PC-9 (cell line): Measurements from ENCODE around the gene SEC23B. TPM values are rescaled to one million over a fixed set of nuclear protein-coding genes. Genes with fewer than 3 reads are reported as not detected.

Source experiments
- BruUV-seq: library from RNA; stranded (reverse); fragments of 400-500 nt; replicated peaks from 2 replicates; lab custom pipeline; 2021; lab: Mats Ljungman, UMichigan
- CTCF ChIA-PET: fragments of 300-600 bp; sonication (Branson Sonifier 250); formaldehyde crosslinking; loops from one replicate; lab custom pipeline; 2022; ENCODE audit warnings: antibody characterized with exemption; lab: Charles Lee
- POLR2A ChIA-PET: fragments of 300-600 bp; sonication (Branson Sonifier 250); formaldehyde crosslinking; loops from one replicate; lab custom pipeline; 2022; ENCODE audit warnings: antibody characterized with exemption; ENCODE audit not compliant: unreplicated experiment; lab: Charles Lee
- DNase-seq, 2 experiments: peaks; one replicate each; pipeline versions ENCODE4 v3.0.0 to v3.0.0-alpha.2; 2015 to 2022; ENCODE audit warnings: mixed read lengths in 1 of 2
- H2AFZ ChIP-seq: fragments of 200-600 bp; sonication (generic); 2 replicates; pipeline ENCODE4 v1.8.1; 2017; ENCODE audit warnings: antibody characterized with exemption
- H3F3A ChIP-seq: fragments of 200-600 bp; sonication (generic); 2 replicates; pipeline ENCODE4 v1.8.1; 2017; ENCODE audit warnings: antibody characterized with exemption, mild to moderate bottlenecking, low read depth; ENCODE audit not compliant: insufficient read depth
- H3K27ac ChIP-seq: fragments of 200-600 bp; sonication (generic); 2 replicates; pipeline ENCODE4 v1.6.1; 2016; ENCODE audit warnings: mixed run types
- H3K27me3 ChIP-seq: fragments of 200-600 bp; sonication (generic); 2 replicates; pipeline ENCODE4 v1.6.1; 2016; ENCODE audit warnings: low read depth, mixed run types; ENCODE audit not compliant: insufficient read depth
- H3K36me3 ChIP-seq: fragments of 200-600 bp; sonication (generic); 2 replicates; pipeline ENCODE4 v1.6.1; 2016; ENCODE audit warnings: low read depth, mixed run types
- H3K4me1 ChIP-seq: fragments of 200-600 bp; sonication (generic); replicated peaks from 2 replicates; pipeline ENCODE4 v1.6.1; 2016; ENCODE audit warnings: mixed run types; ENCODE audit not compliant: insufficient read depth
- H3K4me2 ChIP-seq: fragments of 200-600 bp; sonication (generic); 2 replicates; pipeline ENCODE4 v1.6.1; 2017; ENCODE audit warnings: mixed run types
- H3K4me3 ChIP-seq: fragments of 200-600 bp; sonication (generic); 2 replicates; pipeline ENCODE4 v1.6.1; 2016; ENCODE audit warnings: mixed run types
- H3K79me2 ChIP-seq: fragments of 200-600 bp; sonication (generic); 2 replicates; pipeline ENCODE4 v1.6.1; 2017; ENCODE audit warnings: low read depth, mixed run types
- H3K9me2 ChIP-seq: fragments of 200-600 bp; sonication (generic); 2 replicates; pipeline ENCODE4 v1.8.1; 2017; ENCODE audit warnings: mild to moderate bottlenecking; ENCODE audit not compliant: insufficient read depth
- H3K9me3 ChIP-seq: fragments of 200-600 bp; sonication (generic); 2 replicates; pipeline ENCODE4 v1.8.1; 2016; ENCODE audit warnings: low read depth; ENCODE audit not compliant: insufficient read depth
- H4K20me1 ChIP-seq: fragments of 200-600 bp; sonication (generic); 2 replicates; pipeline ENCODE4 v1.8.1; 2017; ENCODE audit not compliant: insufficient read depth
- EZH2 ChIP-seq: fragments of 200-600 bp; sonication (generic); IDR thresholded peaks from 2 replicates; pipeline ENCODE4 v1.8.0; 2017; ENCODE audit warnings: antibody characterized with exemption, low read depth
- intact Hi-C: fragments of 100-400 bp; cut with micrococcal nuclease; formaldehyde crosslinking; loops from one replicate; pipeline ENCODE4 v1.10.0; 2022; ENCODE audit not compliant: unreplicated experiment
- total RNA-seq: library from RNA; stranded (reverse); gene quantifications from 2 replicates; pipeline ENCODE4 v1.2.3, GENCODE V29; 2021
- TF ChIP-seq, protein P1 (sequence below): fragments of 200-600 bp; sonication (generic); conservative IDR thresholded peaks from 2 replicates; pipeline ENCODE4 v1.6.1; 2017; ENCODE audit warnings: mixed run types, antibody characterized with exemption, mild to moderate bottlenecking, moderate library complexity

Gene SEC23B
- total RNA-seq, 1 experiment from 2014 or later: 78.5 TPM

- POLR2A ChIA-PET: no interaction called here
- Histone ChIP-seq H3K4me3 (no peak overlapping the region), H3K27ac (no peak overlapping the region), H3K9me2 (no peaks in the 10 kb centered on the region), H3K4me2 (no peak overlapping the region), H3K36me3 (no peaks in the 10 kb centered on the region), H3K79me2 (peaks cover 16% of the 10 kb centered on the region), H2AFZ (no peak overlapping the region), H4K20me1 (no peaks in the 10 kb centered on the region), H3F3A (peaks cover 5% of the 10 kb centered on the region; the same call in 1 of the 2 replicates), H3K4me1 (peaks cover 18% of the 10 kb centered on the region), H3K9me3 (no peaks in the 10 kb centered on the region), H3K27me3 (no peaks in the 10 kb centered on the region)
- no peak for DNase-seq
- BruUV-seq: no TSS peak
- CTCF ChIA-PET: no interaction called here
- TF ChIP-seq, protein P1, sequence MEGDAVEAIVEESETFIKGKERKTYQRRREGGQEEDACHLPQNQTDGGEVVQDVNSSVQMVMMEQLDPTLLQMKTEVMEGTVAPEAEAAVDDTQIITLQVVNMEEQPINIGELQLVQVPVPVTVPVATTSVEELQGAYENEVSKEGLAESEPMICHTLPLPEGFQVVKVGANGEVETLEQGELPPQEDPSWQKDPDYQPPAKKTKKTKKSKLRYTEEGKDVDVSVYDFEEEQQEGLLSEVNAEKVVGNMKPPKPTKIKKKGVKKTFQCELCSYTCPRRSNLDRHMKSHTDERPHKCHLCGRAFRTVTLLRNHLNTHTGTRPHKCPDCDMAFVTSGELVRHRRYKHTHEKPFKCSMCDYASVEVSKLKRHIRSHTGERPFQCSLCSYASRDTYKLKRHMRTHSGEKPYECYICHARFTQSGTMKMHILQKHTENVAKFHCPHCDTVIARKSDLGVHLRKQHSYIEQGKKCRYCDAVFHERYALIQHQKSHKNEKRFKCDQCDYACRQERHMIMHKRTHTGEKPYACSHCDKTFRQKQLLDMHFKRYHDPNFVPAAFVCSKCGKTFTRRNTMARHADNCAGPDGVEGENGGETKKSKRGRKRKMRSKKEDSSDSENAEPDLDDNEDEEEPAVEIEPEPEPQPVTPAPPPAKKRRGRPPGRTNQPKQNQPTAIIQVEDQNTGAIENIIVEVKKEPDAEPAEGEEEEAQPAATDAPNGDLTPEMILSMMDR: no peak
- no peak for TF ChIP-seq EZH2
- intact Hi-C loops: loop anchor here (5.0 kb wide), 1 partner anchor 537 kb away; the partner anchor contains the start of genes MGME1 and SNX5
Measured at GRCh38 chr20:18504479-18505060, 3.2 kb upstream of the SEC23B start.

DNA sequence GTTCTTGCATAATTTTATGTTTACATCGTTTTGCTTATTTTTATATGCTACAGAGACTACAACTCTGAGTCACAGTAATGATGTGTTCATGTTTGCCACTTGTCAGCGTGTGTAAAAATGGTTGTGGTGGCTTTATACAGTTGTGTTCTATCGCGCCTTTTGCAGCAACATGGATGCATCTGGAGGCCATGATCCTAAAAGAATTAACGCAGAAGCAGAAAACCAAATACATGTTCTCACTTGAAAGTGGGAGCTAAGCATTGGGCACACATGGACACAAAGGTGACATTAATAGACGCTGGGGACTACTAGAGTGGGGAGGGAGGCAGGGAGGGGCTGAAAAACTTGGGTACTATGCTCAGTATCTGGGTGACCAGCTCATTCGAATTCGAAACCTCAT, 996 bp upstream of the SEC23B start:
- no peaks in the 10 kb centered on the region; the same call in 1 of the 2 replicates for H4K20me1 ChIP-seq
- DNase-seq: peak in 1 of 2 experiments; percentile 5
- H2AFZ ChIP-seq: peak overlapping the region; percentile 78
- H3K79me2 ChIP-seq: peaks cover 27% of the 10 kb centered on the region
- H3K36me3 ChIP-seq: no peaks in the 10 kb centered on the region
- peak overlapping the region; percentile 92 for H3K27ac ChIP-seq
- H3K4me2 ChIP-seq: peak overlapping the region; percentile 100
- H3K27me3 ChIP-seq: no peaks in the 10 kb centered on the region
- TF ChIP-seq EZH2: no peak
- TF ChIP-seq, protein P1: no peak
- peaks cover 18% of the 10 kb centered on the region for H3K4me1 ChIP-seq
- intact Hi-C loops: loop anchor here (1.0 to 5.0 kb wide), 6 partner anchors 9 to 539 kb away; partner anchors contain the start of genes DZANK1, MGME1, POLR3F and RBBP9
- H3K4me3 ChIP-seq: peak overlapping the region; percentile 61
- ChIA-PET POLR2A (interaction anchor here (0.5 to 1.8 kb wide), 12 partner anchors 10 to 1251 kb away, joined by 3 to 17 read pairs (median 5); partner anchors contain the start of genes DZANK1, POLR3F, RBBP9 and RRBP1), CTCF (interaction anchor here (0.7 to 1.9 kb wide), 2 partner anchors 10 to 567 kb away, joined by 4 to 8 read pairs; partner anchors contain the start of gene RBBP9)
- BruUV-seq: TSS peak; percentile 95
- H3K9me2 ChIP-seq: no peaks in the 10 kb centered on the region
- peaks cover 5% of the 10 kb centered on the region; the same call in 1 of the 2 replicates for H3F3A ChIP-seq
- H3K9me3 ChIP-seq: no peaks in the 10 kb centered on the region

DNA sequence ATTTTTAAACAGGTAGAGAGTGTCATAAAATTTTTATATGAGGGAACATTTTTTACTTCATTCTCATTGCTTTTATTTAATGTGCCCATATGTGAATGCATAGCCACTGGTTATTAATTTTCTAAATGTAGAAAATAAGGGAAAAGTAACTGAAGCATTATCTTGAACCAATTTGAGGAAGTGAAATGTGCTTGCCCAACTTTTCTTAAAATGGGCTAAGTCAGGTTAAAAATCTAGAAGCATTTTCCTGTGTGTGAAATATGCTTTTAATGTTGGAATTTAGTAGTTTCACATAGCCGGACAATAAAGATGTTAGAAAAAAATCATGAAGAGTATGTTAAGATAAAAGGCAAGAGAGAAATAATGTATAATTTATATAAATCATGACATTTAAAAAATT, 3.8 kb downstream of the SEC23B start:
- intact Hi-C loops: no loop called here

More for the DNA sequence above, 3.8 kb downstream of the SEC23B start:
- no TSS peak for BruUV-seq
- Histone ChIP-seq H3K27me3 (no peaks in the 10 kb centered on the region), H4K20me1 (no peaks in the 10 kb centered on the region; the same call in 1 of the 2 replicates), H3K4me1 (peaks cover 11% of the 10 kb centered on the region), H3K4me3 (no peak overlapping the region), H3K79me2 (peaks cover 27% of the 10 kb centered on the region), H3K36me3 (peaks cover 12% of the 10 kb centered on the region; the same call in 1 of the 2 replicates), H2AFZ (no peak overlapping the region), H3K9me3 (no peaks in the 10 kb centered on the region), H3F3A (peaks cover 5% of the 10 kb centered on the region; the same call in 1 of the 2 replicates), H3K27ac (no peak overlapping the region), H3K9me2 (no peaks in the 10 kb centered on the region), H3K4me2 (no peak overlapping the region)
- DNase-seq: no peak
- TF ChIP-seq EZH2: no peak
- TF ChIP-seq, protein P1: no peak
- CTCF ChIA-PET: no interaction called here
- POLR2A ChIA-PET: no interaction called here
